Neural progenitor cell (in vitro differentiated cells): ENCODE results near the gene KCNJ14.

ENCODE experiments used
- EZH2 ChIP-seq: fragments of 200-600 bp; sonication (generic); IDR thresholded peaks from 2 replicates; pipeline ENCODE4 v1.6.1; 2017; ENCODE audit warnings: antibody characterized with exemption, mild to moderate bottlenecking, moderate library complexity
- EZH2phosphoT487 ChIP-seq: fragments of 200-600 bp; sonication (generic); IDR thresholded peaks from 2 replicates; pipeline ENCODE4 v1.6.1; 2017; ENCODE audit warnings: antibody characterized with exemption
- TF ChIP-seq, protein P1 (sequence below): fragments of 200-600 bp; sonication (generic); IDR thresholded peaks from 2 replicates; pipeline ENCODE4 v1.5.1; 2017; ENCODE audit warnings: antibody characterized with exemption, mild to moderate bottlenecking

DNA sequence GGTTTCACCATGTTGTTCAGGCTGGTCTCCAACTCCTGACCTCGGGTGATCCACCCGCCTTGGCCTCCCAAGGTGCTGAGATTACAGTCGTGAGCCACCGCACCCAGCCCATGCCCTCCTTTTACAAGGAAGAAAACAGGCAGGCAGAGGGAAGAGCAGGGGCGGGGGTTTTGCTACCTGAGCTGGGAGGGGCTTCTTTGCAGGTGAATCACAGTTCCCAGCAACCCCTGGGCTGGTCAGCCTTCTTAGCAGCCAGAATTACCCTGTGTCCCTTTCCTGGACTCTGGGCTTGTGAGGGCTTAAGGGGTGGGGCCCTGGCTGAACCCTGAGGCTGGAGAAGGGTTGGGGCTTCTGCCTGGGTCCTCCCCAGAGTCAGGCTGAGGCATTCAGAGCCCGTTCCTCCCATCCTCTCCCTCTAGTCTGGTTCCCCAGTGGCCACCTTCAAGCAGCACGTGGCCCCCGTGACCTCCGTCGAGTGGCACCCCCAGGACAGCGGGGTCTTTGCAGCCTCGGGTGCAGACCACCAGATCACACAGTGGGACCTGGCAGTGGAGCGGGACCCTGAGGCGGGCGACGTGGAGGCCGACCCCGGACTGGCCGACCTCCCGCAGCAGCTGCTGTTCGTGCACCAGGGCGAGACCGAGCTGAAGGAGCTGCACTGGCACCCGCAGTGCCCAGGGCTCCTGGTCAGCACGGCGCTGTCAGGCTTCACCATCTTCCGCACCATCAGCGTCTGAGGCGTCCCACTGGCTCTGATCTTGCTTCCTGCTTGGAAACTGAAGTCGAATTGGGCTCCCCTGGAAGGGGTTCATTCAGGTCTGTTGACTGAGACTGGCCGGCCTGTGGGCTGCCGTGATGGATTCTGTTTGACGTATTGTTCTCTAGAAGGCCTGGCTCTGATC is 2.8 kb upstream of the KCNJ14 start:
- TF ChIP-seq, protein P1, sequence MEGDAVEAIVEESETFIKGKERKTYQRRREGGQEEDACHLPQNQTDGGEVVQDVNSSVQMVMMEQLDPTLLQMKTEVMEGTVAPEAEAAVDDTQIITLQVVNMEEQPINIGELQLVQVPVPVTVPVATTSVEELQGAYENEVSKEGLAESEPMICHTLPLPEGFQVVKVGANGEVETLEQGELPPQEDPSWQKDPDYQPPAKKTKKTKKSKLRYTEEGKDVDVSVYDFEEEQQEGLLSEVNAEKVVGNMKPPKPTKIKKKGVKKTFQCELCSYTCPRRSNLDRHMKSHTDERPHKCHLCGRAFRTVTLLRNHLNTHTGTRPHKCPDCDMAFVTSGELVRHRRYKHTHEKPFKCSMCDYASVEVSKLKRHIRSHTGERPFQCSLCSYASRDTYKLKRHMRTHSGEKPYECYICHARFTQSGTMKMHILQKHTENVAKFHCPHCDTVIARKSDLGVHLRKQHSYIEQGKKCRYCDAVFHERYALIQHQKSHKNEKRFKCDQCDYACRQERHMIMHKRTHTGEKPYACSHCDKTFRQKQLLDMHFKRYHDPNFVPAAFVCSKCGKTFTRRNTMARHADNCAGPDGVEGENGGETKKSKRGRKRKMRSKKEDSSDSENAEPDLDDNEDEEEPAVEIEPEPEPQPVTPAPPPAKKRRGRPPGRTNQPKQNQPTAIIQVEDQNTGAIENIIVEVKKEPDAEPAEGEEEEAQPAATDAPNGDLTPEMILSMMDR, result no peak
- no peak for TF ChIP-seq EZH2
- no peak for TF ChIP-seq EZH2phosphoT487
